GM19397 (cell line): ENCODE measurements around the gene ZBP1.
"Not testable (repeated sequence)": the region's sequence is repeated elsewhere in the genome, so short reads cannot be mapped to it uniquely, and the experiment has no call there.

Experiments used
- ATAC-seq: cut with Tn5 transposase; IDR thresholded peaks from one replicate; pipeline ENCODE4 v1.9.1; 2021; ENCODE audit warnings: mild to moderate bottlenecking, moderate library complexity; ENCODE audit not compliant: unreplicated experiment

Gene ZBP1

GRCh38 chr20:57647933-57648785 is 27.9 kb upstream of the ZBP1 start:
- no peak for ATAC-seq

DNA sequence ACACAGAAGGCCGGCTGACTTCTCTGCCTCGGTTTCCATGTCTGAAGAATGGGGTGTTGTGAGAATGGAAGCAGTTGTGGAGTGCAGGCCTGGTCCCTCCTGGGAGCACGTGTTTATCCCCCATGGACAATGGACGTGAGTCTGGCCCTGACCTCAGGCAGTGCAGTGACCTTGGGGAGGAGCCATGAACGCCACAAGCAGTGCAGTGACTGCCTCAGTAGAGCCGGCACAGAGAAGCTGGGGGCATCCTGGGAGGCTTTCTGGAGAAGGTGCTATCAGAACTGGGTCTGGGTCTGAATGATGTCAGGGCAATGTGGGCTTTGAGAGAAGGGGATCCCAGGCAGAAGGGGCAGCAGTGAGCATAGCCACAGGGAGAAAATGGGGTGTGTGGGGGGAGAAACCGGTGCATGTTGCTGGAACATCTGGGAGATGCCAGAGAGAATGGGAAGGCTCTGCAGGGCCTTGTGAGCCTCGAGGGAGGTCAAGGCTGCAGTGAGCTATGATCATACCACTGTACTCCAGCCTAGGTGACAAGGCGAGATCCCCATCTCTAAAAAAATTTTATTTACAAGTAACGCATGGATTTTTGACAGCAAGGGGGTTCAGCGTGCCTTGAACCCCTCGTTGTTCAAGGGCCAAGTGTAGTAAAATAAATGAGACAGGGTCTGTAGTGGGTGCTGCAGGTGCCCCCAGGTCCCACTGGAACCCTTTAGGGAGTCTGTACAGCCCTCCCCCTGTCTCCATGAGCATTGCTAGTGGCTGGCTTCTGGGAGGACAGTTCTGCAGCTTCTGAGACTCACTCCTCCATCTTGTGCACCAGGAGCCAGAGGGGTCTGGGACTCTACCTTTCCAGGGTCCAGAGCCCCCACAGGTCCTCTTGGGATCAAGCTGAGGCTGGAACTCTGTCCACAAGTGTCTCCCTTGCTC is 27.0 kb upstream of the ZBP1 start:
- ATAC-seq = no peak

DNA sequence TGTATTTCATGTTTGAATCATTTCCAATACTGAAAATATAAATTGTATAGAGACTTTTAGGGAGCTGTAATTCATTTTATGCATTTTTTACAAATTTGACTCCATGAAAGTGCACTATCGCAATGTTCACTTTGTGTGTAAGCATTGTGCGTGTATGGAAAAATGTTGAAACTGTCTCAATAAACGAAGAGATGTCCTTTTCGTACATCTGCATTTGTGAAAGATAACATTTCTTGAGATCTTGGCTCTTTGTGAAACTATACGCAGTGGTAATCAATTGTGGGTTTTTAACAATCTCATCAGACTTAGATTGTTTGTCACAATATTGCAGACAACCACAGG is 18.6 kb upstream of the ZBP1 start:
- ATAC-seq = no peak

DNA sequence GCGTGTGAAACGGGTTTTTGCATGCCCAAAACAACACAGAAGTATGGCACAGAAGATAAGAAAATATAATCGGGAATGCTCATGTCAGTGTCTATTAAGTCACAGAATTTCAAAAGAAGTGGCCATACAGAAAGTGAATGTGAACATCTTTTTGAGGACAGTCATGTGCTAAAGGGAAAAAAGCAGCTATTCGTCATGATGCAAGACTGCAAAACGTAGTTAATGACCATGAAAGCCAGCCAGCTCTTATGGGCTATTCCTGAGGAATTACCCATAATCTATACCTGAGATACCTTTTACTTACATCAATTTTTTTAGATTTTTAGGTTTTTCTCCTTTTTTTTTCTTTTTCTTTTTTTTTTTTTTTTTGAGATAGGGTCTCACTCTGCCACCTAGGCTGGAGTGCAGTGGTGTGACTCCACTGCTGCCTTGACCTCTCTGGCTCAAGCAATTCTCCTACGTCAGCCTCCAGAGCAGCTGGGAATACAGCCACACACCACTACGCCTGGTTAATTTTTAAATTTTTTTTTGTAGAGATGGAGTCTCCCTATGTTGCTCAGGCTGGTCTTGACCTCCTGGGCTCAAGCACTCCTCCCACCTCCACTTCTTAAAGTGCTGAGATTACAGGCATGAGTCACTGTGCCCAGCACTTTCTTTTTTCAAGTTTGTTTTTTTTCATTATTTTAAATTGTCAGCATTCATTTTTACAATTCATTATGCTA is 18.1 kb upstream of the ZBP1 start:
- no peak for ATAC-seq

GRCh38 chr20:57633945-57634491 is 13.8 kb upstream of the ZBP1 start:
- ATAC-seq = no peak

DNA sequence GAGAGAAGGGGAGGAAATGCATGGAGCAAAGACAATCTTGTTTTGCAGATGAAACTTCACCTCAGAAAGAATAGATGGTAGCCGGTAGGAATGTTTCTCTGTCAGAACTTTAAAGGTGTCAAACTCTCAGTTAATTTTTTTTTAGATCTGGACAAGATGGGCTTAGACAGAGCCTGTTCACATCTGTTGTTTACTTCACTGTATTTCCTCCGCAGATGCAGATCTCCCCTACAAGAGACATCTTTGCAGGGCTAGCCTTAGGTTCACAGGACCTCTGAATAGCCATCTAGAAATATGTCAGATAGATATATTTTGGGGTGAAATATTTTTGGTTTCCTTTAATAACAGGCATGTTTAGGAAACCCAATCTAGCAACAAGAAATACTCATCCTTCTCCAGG is 12.1 kb upstream of the ZBP1 start:
- no peak for ATAC-seq

- no peak for ATAC-seq
These were observed 9.8 kb upstream of the ZBP1 start for GRCh38 chr20:57630061-57630460.

- not testable (repeated sequence) for ATAC-seq
These were observed 9.3 kb upstream of the ZBP1 start for GRCh38 chr20:57629491-57629901.

DNA sequence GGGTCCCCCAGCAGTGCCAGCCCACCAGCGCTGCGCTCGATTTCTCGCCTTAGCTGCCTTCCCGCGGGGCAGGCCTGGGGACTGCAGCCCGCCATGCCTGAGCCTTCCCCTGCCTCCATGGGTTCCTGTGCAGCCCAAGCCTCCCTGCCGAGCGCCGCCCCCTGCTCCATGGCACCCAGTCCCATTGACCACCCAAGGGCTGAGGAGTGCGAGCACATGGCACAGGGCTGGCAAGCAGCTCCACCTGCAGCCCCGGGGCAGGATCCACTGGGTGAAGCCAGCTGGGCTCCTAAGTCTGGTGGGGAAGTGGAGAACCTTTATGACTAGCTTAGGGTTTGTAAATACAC is 8.7 kb upstream of the ZBP1 start:
- not testable (repeated sequence) for ATAC-seq

- ATAC-seq = no peak
These were observed 8.1 kb upstream of the ZBP1 start for GRCh38 chr20:57628047-57628961.

- ATAC-seq = no peak
These were observed 7.1 kb upstream of the ZBP1 start for GRCh38 chr20:57627339-57627738.

DNA sequence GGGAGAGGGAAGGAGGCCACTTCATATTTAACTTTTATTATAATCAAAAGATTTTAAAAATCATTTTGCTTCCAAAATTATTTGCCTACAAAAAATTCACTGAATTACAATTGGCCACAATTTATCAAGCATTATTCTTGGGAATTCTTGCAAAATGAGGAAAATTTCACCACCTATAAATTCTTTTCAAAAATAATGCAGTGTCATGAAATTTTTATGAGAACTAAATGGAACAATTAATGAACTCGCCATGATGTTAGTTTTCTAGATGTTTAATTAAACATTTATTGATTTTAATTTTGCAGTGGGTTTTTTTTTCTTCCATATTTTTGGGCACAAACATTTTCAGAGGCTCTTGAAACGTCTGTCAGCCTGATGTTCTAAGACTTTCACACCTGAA is 5.8 kb upstream of the ZBP1 start:
- no peak for ATAC-seq

DNA sequence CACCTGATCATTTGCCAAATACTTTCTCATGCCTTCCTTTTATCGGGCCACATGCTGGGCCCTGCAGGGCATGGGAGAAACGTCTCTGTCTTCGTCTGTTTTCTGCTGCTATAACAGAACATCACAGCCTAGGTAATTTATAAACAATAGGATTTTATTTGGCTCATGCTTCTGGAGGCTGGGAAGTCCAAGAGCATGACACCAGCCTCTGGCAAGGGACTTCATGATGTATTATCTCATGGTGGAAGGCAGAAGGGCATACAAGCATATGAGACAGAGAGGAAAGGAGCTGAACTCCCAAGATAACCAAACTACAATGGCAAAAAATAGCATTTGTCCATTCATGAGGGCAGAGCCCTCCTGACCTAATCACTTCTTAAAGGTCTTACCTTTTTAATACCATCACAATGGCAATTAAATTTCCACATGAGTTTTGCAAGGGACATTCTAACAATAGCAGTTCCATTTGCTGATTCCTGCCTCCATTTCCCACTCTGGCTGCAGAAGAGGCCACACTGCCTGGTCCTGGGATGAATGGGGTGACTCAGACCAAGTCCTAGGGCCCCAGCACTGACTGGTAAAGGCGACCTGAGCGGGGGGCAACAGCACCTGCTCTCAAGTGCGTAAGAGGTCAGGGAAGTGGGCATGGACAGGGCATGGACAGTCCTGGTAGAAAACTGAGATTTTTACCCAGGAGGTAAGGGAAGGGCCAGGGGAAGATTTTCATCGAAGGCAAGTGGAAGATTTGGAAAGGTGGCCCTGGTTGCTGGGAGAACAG is 5.1 kb upstream of the ZBP1 start:
- no peak for ATAC-seq

DNA sequence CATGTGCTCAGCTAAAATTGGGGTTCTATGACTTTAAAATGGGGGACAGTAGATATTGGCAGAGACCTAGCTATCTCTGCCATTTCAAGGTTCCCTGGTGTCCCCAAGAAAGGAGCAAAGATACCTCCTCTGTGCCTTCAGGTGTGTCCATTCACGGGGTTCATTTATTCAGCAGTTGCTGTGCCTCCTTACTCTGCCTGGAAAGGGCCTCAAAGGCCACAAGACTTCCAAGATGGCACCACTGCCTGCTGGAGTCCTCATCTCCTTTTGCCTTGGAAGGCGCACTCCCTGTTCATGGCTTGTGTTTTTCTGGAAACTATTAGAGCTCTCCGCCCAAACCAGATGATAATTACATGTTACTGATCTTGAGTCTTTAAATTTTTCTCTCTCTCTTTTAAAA is 3.9 kb upstream of the ZBP1 start:
- ATAC-seq = no peak

- ATAC-seq = no peak
These were observed 2.6 kb upstream of the ZBP1 start for GRCh38 chr20:57622579-57623381.

- ATAC-seq = no peak
These were observed 2.0 kb upstream of the ZBP1 start for GRCh38 chr20:57622201-57622570.

DNA sequence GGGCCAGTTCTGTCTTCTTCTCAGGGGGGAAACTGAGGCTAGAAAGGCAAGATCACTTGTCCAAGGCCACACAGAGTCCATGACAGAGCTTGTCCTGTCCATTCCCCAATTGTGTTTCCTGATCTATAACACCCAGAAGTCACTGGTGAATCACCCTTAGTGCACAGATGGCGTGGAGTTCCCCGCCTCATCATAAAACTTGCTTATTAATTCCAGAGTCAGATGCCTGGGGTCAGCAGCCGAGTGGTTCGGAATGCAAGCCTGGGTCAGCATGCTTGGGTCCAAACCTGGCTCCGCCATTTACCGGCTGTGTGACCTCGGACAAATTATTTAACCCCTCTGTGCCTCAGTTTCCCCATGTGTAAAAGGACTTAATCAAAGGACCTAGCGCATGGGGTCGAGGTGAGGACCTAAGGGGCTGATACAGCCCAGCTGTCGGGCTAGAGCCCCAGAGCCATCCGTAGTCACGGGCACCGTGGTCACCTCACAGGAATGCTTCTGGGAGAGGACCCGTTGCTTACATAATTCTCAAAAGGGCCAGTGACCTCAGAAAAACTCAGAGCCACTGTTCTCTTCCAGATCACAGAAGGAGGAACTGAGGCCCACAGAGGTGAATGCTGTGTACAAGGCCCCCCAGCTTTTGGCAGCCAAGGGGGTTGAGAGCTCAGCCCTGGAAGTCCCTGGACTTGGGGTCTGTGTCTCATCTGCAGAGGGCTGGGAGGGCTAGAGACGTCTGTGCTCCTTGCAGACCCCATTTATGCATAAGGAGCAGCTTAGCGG is 1.4 kb upstream of the ZBP1 start:
- no peak for ATAC-seq

GRCh38 chr20:57620999-57621398 is 773 bp upstream of the ZBP1 start:
- no peak for ATAC-seq
